Neural progenitor cell (in vitro differentiated cells): ENCODE data around the gene ULK4. TPM values are rescaled to one million over a fixed set of nuclear protein-coding genes. Genes with fewer than 3 reads are reported as not detected.

ENCODE experiments used
- DNase-seq: peaks from one replicate; pipeline ENCODE4 v3.0.0-alpha.2; 2016; ENCODE audit warnings: low spot score
- H2AFZ ChIP-seq: fragments of 200-600 bp; sonication (generic); replicated peaks from 2 replicates; pipeline ENCODE4 v1.6.1; 2016; ENCODE audit warnings: antibody characterized with exemption
- H3F3A ChIP-seq: fragments of 200-600 bp; sonication (generic); 2 replicates; pipeline ENCODE4 v1.6.1; 2016; ENCODE audit warnings: antibody characterized with exemption, low read depth
- H3K27ac ChIP-seq: fragments of 200-600 bp; sonication (generic); 2 replicates; pipeline ENCODE4 v1.5.1; 2016; ENCODE audit warnings: mild to moderate bottlenecking
- H3K27me3 ChIP-seq: fragments of 200-600 bp; sonication (generic); 2 replicates; pipeline ENCODE4 v1.6.1; 2016; ENCODE audit warnings: mild to moderate bottlenecking, moderate library complexity
- H3K36me3 ChIP-seq: fragments of 200-600 bp; sonication (generic); 2 replicates; pipeline ENCODE4 v1.5.1; 2016
- H3K4me1 ChIP-seq: fragments of 200-600 bp; sonication (generic); 2 replicates; pipeline ENCODE4 v1.6.1; 2016; ENCODE audit warnings: mixed run types
- H3K4me2 ChIP-seq: fragments of 200-600 bp; sonication (generic); 2 replicates; pipeline ENCODE4 v1.6.1; 2016
- H3K4me3 ChIP-seq: fragments of 200-600 bp; sonication (generic); 2 replicates; pipeline ENCODE4 v1.5.1; 2016
- H3K79me2 ChIP-seq: fragments of 200-600 bp; sonication (generic); 2 replicates; pipeline ENCODE4 v1.6.1; 2016; ENCODE audit warnings: low read depth
- H3K9ac ChIP-seq: fragments of 200-600 bp; sonication (generic); 2 replicates; pipeline ENCODE4 v1.6.1; 2016
- H3K9me3 ChIP-seq: fragments of 200-600 bp; sonication (generic); 2 replicates; pipeline ENCODE4 v1.5.1; 2016; ENCODE audit warnings: low read depth
- H4K20me1 ChIP-seq: fragments of 200-600 bp; sonication (generic); 2 replicates; pipeline ENCODE4 v1.6.1; 2016; ENCODE audit warnings: low read depth
- H3K27ac Mint-ChIP-seq: 3 replicates; pipeline ENCODE4 v1.8.0; 2021; ENCODE audit warnings: mixed read lengths
- H3K27me3 Mint-ChIP-seq: 2 replicates; pipeline ENCODE4 v1.8.0; 2022; ENCODE audit warnings: low read depth, mild to moderate bottlenecking, inconsistent platforms, moderate library complexity, mixed read lengths; ENCODE audit not compliant: insufficient read depth
- H3K36me3 Mint-ChIP-seq: 3 replicates; pipeline ENCODE4 v1.8.0; 2021; ENCODE audit warnings: mixed read lengths
- H3K4me1 Mint-ChIP-seq: 3 replicates; pipeline ENCODE4 v1.8.0; 2021; ENCODE audit warnings: mixed read lengths
- H3K4me3 Mint-ChIP-seq: 3 replicates; pipeline ENCODE4 v1.8.0; 2021; ENCODE audit warnings: mild to moderate bottlenecking, moderate library complexity, mixed read lengths
- H3K9me3 Mint-ChIP-seq: 3 replicates; pipeline ENCODE4 v1.8.0; 2020; ENCODE audit warnings: mixed read lengths
- EZH2 ChIP-seq: fragments of 200-600 bp; sonication (generic); IDR thresholded peaks from 2 replicates; pipeline ENCODE4 v1.6.1; 2017; ENCODE audit warnings: antibody characterized with exemption, mild to moderate bottlenecking, moderate library complexity
- EZH2phosphoT487 ChIP-seq: fragments of 200-600 bp; sonication (generic); IDR thresholded peaks from 2 replicates; pipeline ENCODE4 v1.6.1; 2017; ENCODE audit warnings: antibody characterized with exemption
- total RNA-seq: library from RNA; depleted of rRNA; stranded (reverse); fragments of >200 nt; gene quantifications from 2 replicates; pipeline ENCODE4 v1.2.3, GENCODE V29; 2015; ENCODE audit warnings: low replicate concordance
- TF ChIP-seq, protein P1 (sequence below): fragments of 200-600 bp; sonication (generic); IDR thresholded peaks from 2 replicates; pipeline ENCODE4 v1.5.1; 2017; ENCODE audit warnings: antibody characterized with exemption, mild to moderate bottlenecking

ULK4 gene
- total RNA-seq, 1 donor from 2014 or later = 33.0 TPM

DNA sequence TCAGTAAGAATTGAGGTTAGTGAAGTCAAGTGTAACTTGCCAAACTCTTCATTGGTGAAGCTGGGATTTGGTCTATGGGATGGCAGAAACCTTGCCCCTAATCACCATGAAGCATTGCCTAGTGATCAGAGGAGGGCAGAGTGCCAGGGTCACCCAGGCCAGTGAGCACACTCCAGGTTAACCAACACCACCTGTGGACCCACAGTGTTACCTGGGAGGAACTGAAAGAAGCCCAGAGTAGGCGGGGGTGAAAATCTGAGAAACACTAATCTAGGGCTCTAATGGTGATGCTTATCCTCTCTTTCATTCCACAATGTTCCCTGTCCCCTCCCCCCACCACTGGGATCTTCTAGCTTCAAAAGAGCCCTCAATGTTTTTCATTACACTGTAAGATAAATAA lies 389.8 kb downstream of the ULK4 start:
- Histone ChIP-seq H3K4me3 (no peak overlapping the region), H3K4me2 (no peak overlapping the region), H3K4me1 (peaks cover 8% of the 10 kb centered on the region), H3K36me3 (no peaks in the 10 kb centered on the region), H3F3A (no peaks in the 10 kb centered on the region), H3K79me2 (no peaks in the 10 kb centered on the region), H4K20me1 (no peaks in the 10 kb centered on the region), H3K9ac (no peak overlapping the region), H2AFZ (no peak overlapping the region), H3K9me3 (no peaks in the 10 kb centered on the region), H3K27me3 (no peaks in the 10 kb centered on the region), H3K27ac (no peak overlapping the region)
- no peaks in the 10 kb centered on the region for H3K9me3 Mint-ChIP-seq
- TF ChIP-seq EZH2 (no peak), EZH2phosphoT487 (no peak)
- TF ChIP-seq, protein P1, sequence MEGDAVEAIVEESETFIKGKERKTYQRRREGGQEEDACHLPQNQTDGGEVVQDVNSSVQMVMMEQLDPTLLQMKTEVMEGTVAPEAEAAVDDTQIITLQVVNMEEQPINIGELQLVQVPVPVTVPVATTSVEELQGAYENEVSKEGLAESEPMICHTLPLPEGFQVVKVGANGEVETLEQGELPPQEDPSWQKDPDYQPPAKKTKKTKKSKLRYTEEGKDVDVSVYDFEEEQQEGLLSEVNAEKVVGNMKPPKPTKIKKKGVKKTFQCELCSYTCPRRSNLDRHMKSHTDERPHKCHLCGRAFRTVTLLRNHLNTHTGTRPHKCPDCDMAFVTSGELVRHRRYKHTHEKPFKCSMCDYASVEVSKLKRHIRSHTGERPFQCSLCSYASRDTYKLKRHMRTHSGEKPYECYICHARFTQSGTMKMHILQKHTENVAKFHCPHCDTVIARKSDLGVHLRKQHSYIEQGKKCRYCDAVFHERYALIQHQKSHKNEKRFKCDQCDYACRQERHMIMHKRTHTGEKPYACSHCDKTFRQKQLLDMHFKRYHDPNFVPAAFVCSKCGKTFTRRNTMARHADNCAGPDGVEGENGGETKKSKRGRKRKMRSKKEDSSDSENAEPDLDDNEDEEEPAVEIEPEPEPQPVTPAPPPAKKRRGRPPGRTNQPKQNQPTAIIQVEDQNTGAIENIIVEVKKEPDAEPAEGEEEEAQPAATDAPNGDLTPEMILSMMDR = no peak
- H3K27me3 Mint-ChIP-seq = peaks cover 2% of the 10 kb centered on the region
- peaks cover 5% of the 10 kb centered on the region for H3K4me1 Mint-ChIP-seq
- no peak overlapping the region for H3K4me3 Mint-ChIP-seq
- no peaks in the 10 kb centered on the region for H3K36me3 Mint-ChIP-seq
- no peak overlapping the region for H3K27ac Mint-ChIP-seq
- DNase-seq = no peak

DNA sequence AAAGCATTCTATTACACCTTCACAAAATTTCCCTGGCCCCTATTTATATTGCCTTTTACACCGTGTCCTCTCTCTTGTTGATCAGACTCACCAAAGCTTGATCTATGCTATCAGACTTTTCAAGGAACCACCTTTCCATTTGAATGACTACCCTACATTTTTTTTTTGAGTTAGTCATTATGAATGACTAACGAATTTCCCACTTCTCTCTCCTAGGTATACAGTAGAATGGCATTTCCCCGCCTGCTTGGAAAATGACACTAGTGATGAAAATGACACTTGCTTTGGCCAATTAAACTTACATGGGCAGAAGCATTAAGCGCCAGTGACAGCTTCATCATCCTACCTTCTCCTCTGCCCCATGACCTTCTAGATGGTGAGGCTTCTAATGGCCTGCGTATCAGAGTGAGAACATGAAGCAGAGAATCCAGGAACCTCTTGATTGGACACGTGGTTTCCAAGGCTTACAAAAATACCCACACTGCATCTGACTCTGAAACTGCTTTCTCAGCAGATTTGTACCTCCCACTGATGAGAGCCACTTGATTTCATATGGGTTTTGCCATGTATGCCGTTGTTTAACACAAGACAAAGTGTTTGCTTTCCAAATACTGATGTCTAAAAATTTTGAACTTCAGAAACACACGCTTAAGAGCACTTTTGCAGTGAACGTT lies 392.1 kb downstream of the ULK4 start:
- Histone ChIP-seq H3K79me2 (no peaks in the 10 kb centered on the region), H4K20me1 (no peaks in the 10 kb centered on the region), H3K4me2 (no peak overlapping the region), H3K36me3 (no peaks in the 10 kb centered on the region), H3K9me3 (no peaks in the 10 kb centered on the region), H3K4me3 (no peak overlapping the region), H2AFZ (no peak overlapping the region), H3K27ac (no peak overlapping the region), H3K4me1 (peaks cover 8% of the 10 kb centered on the region), H3K27me3 (no peaks in the 10 kb centered on the region), H3K9ac (no peak overlapping the region), H3F3A (no peaks in the 10 kb centered on the region)
- Mint-ChIP-seq H3K4me1 (peaks cover 5% of the 10 kb centered on the region), H3K9me3 (no peaks in the 10 kb centered on the region), H3K27me3 (peaks cover under 1% of the 10 kb centered on the region), H3K36me3 (no peaks in the 10 kb centered on the region), H3K4me3 (no peak overlapping the region), H3K27ac (no peak overlapping the region)
- no peak for DNase-seq
- TF ChIP-seq, protein P1 = no peak
- TF ChIP-seq EZH2phosphoT487 (no peak), EZH2 (no peak)

GRCh38 chr3:41565948-41566514 lies 395.9 kb downstream of the ULK4 start:
- Mint-ChIP-seq H3K4me1 (peaks cover 5% of the 10 kb centered on the region), H3K27ac (no peak overlapping the region), H3K4me3 (no peak overlapping the region), H3K9me3 (no peaks in the 10 kb centered on the region), H3K36me3 (peaks cover 2% of the 10 kb centered on the region), H3K27me3 (no peaks in the 10 kb centered on the region)
- Histone ChIP-seq H3K9me3 (no peaks in the 10 kb centered on the region), H4K20me1 (no peaks in the 10 kb centered on the region), H3F3A (no peaks in the 10 kb centered on the region), H3K4me2 (no peak overlapping the region), H3K27ac (no peak overlapping the region), H3K36me3 (no peaks in the 10 kb centered on the region), H3K4me1 (peaks cover 8% of the 10 kb centered on the region), H3K9ac (no peak overlapping the region), H2AFZ (no peak overlapping the region), H3K79me2 (no peaks in the 10 kb centered on the region), H3K4me3 (no peak overlapping the region), H3K27me3 (no peaks in the 10 kb centered on the region)
- TF ChIP-seq, protein P1 = no peak
- TF ChIP-seq EZH2 (no peak), EZH2phosphoT487 (no peak)
- no peak for DNase-seq
